ENCODE measurements around the gene PAPSS1. TPM values are rescaled to one million over a fixed set of nuclear protein-coding genes. Genes with fewer than 3 reads are reported as not detected.

Gene PAPSS1
- total and polyA plus RNA-seq, 2 donors from 2014 or later, result 28.1 to 47.7 TPM

DNA sequence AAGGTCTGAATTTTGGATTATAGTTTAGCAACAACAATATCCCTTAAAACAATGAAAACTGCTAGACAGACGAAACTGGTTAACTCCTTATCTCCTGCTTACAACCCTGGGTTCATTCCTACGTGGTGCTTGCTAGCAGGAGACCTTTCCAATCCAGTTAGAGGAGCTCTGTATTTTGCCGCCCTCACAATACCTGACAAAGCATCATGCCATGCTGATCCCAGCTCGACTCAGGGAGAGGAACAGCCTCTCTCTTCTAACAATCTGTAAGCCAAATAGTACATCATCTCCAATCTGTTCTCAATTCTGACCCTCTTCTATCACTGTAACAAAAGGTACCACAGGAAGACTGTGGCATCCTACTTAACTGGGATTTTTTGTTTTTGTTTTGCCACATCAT is 74.4 kb downstream of the PAPSS1 start:
- TF ChIP-seq, protein P1, sequence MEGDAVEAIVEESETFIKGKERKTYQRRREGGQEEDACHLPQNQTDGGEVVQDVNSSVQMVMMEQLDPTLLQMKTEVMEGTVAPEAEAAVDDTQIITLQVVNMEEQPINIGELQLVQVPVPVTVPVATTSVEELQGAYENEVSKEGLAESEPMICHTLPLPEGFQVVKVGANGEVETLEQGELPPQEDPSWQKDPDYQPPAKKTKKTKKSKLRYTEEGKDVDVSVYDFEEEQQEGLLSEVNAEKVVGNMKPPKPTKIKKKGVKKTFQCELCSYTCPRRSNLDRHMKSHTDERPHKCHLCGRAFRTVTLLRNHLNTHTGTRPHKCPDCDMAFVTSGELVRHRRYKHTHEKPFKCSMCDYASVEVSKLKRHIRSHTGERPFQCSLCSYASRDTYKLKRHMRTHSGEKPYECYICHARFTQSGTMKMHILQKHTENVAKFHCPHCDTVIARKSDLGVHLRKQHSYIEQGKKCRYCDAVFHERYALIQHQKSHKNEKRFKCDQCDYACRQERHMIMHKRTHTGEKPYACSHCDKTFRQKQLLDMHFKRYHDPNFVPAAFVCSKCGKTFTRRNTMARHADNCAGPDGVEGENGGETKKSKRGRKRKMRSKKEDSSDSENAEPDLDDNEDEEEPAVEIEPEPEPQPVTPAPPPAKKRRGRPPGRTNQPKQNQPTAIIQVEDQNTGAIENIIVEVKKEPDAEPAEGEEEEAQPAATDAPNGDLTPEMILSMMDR (IDR thresholded peaks at IDR 0.05; ENCODE audit: borderline replicate concordance, extremely low read depth, insufficient read depth), result no peak
- no peaks in the 10 kb centered on the region for H3K4me1 ChIP-seq (ENCODE audit: control insufficient read depth in 2 of 3, insufficient read depth in 2 of 3, low read depth in 1 of 3, low read length in 3 of 3)
- H3K27me3 ChIP-seq (ENCODE audit: control insufficient read depth, insufficient read depth, low read length), result no peaks in the 10 kb centered on the region
- intact Hi-C loops (cut with DNase I), result no loop called here
- no peak overlapping the region for H3K9ac ChIP-seq (ENCODE audit: low read length in 3 of 3)
- no peak overlapping the region for H3K4me3 ChIP-seq (ENCODE audit: low read length in 3 of 3)
- no peak for FAIRE-seq
- peaks cover 0 to 5% (median 2%) of the 10 kb centered on the region in 3 donors for H3K36me3 ChIP-seq (ENCODE audit: control insufficient read depth in 2 of 3, insufficient read depth in 3 of 3, low read length in 3 of 3)
- no peak for DNase-seq
- H3K27ac ChIP-seq (ENCODE audit: low read depth in 2 of 2, low read length in 2 of 2), result no peak overlapping the region
- no peaks in the 10 kb centered on the region for H3K9me3 ChIP-seq (ENCODE audit: control insufficient read depth in 2 of 3, insufficient read depth in 1 of 3, low read length in 3 of 3)

DNA sequence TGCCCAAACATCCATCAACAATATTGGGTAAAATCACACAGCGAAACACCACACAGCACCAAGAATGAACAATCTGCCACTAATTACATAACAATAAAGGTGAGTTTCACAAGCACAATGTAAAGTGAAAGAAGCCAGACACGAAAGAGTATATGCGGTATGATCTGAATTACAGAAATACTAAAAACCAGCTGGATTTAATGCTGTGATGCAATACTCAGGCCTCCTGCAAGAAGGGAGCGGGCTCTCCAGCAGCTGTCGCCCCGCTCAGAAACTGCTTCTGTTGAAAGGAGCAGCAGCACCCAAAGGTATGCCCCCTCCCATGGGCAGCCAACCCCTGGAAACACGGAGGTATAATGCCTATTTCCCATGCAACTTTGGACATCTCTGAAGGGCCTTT is 77.0 kb downstream of the PAPSS1 start:
- Histone ChIP-seq H3K4me3 (ENCODE audit: low read length in 3 of 3) (no peak overlapping the region), H3K27me3 (ENCODE audit: control insufficient read depth, insufficient read depth, low read length) (no peaks in the 10 kb centered on the region), H3K36me3 (ENCODE audit: control insufficient read depth in 2 of 3, insufficient read depth in 3 of 3, low read length in 3 of 3) (peaks cover 0 to 5% (median 0%) of the 10 kb centered on the region in 3 donors), H3K4me1 (ENCODE audit: control insufficient read depth in 2 of 3, insufficient read depth in 2 of 3, low read depth in 1 of 3, low read length in 3 of 3) (no peaks in the 10 kb centered on the region), H3K9me3 (ENCODE audit: control insufficient read depth in 2 of 3, insufficient read depth in 1 of 3, low read length in 3 of 3) (no peaks in the 10 kb centered on the region), H3K27ac (ENCODE audit: low read depth in 2 of 2, low read length in 2 of 2) (no peak overlapping the region), H3K9ac (ENCODE audit: low read length in 3 of 3) (no peak overlapping the region)
- TF ChIP-seq, protein P1 (IDR thresholded peaks at IDR 0.05; ENCODE audit: borderline replicate concordance, extremely low read depth, insufficient read depth), result no peak
- DNase-seq (no peak), FAIRE-seq (no peak)
- intact Hi-C loops (cut with DNase I), result no loop called here

DNA sequence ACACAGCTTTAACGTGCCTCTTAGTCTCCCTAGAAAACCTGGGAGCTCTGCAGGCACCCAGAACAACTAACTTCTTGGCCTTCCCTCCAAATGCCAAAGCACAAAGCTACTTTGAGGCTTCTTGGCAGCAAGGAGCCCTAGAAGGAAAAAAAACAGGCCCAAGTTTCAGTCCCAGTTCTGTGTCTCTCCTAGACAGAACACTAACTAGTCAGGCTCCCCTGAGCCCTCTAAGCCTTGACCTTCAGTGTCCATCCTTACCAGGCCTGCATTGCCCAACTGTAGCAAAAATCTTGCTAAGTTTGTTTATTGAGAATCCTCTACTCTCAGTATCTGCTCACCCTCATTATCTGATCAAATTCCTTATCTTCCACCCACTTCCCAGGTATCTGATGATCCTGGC is 79.2 kb downstream of the PAPSS1 start:
- TF ChIP-seq, protein P1 (IDR thresholded peaks at IDR 0.05; ENCODE audit: borderline replicate concordance, extremely low read depth, insufficient read depth), result no peak
- Histone ChIP-seq H3K27me3 (ENCODE audit: control insufficient read depth, insufficient read depth, low read length) (no peaks in the 10 kb centered on the region), H3K36me3 (ENCODE audit: control insufficient read depth in 2 of 3, insufficient read depth in 3 of 3, low read length in 3 of 3) (peaks cover 0 to 5% (median 0%) of the 10 kb centered on the region in 3 donors), H3K9me3 (ENCODE audit: control insufficient read depth in 2 of 3, insufficient read depth in 1 of 3, low read length in 3 of 3) (no peaks in the 10 kb centered on the region), H3K4me3 (ENCODE audit: low read length in 3 of 3) (no peak overlapping the region), H3K4me1 (ENCODE audit: control insufficient read depth in 2 of 3, insufficient read depth in 2 of 3, low read depth in 1 of 3, low read length in 3 of 3) (no peaks in the 10 kb centered on the region), H3K27ac (ENCODE audit: low read depth in 2 of 2, low read length in 2 of 2) (no peak overlapping the region), H3K9ac (ENCODE audit: low read length in 3 of 3) (no peak overlapping the region)
- DNase-seq (no peak), FAIRE-seq (no peak)
- intact Hi-C loops (cut with DNase I), result no loop called here

DNA sequence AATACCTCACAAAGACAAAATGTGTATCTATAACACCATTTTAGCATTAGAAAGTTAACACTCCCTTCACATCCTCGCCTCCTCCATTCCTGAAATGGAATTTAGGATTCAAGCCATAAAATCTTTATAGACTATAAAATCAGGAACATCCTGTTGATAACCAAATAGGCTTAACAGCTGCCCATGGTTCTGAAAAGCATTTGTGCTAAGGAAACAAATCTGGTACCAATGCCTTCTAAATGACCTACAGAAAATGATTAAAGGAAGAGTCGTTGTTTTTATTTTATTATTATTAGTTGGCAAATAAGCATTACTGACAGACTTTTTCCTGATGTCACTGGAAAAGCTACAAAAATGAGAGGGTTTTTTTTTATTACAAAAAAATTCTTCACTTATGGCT is 79.8 kb downstream of the PAPSS1 start:
- H3K4me3 ChIP-seq (ENCODE audit: low read length in 3 of 3), result no peak overlapping the region
- H3K9me3 ChIP-seq (ENCODE audit: control insufficient read depth in 2 of 3, insufficient read depth in 1 of 3, low read length in 3 of 3), result no peaks in the 10 kb centered on the region
- DNase-seq, result no peak
- H3K36me3 ChIP-seq (ENCODE audit: control insufficient read depth in 2 of 3, insufficient read depth in 3 of 3, low read length in 3 of 3), result peaks cover 0 to 5% (median 0%) of the 10 kb centered on the region in 3 donors
- intact Hi-C loops (cut with DNase I), result no loop called here
- H3K4me1 ChIP-seq (ENCODE audit: control insufficient read depth in 2 of 3, insufficient read depth in 2 of 3, low read depth in 1 of 3, low read length in 3 of 3), result no peaks in the 10 kb centered on the region
- no peaks in the 10 kb centered on the region for H3K27me3 ChIP-seq (ENCODE audit: control insufficient read depth, insufficient read depth, low read length)
- FAIRE-seq, result no peak
- H3K27ac ChIP-seq (ENCODE audit: low read depth in 2 of 2, low read length in 2 of 2), result no peak overlapping the region
- TF ChIP-seq, protein P1 (IDR thresholded peaks at IDR 0.05; ENCODE audit: borderline replicate concordance, extremely low read depth, insufficient read depth), result no peak
- no peak overlapping the region for H3K9ac ChIP-seq (ENCODE audit: low read length in 3 of 3)

Measured in kidney (tissue), 14 donors.